Smooth muscle cell (in vitro differentiated cells): ENCODE results near the gene KAT2A. TPM values are rescaled to one million over a fixed set of nuclear protein-coding genes. Genes with fewer than 3 reads are reported as not detected.

Experiments used
- DNase-seq: peaks from one replicate; lab custom pipeline; 2025; ENCODE audit not compliant: unreplicated experiment; lab: John Stamatoyannopoulos, UW
- H2AFZ ChIP-seq: fragments of 200-600 bp; sonication (generic); 2 replicates; pipeline ENCODE4 v1.6.0; 2016; ENCODE audit warnings: antibody characterized with exemption, low read depth, mild to moderate bottlenecking
- H3F3A ChIP-seq: fragments of 200-600 bp; sonication (generic); 2 replicates; pipeline ENCODE4 v1.6.0; 2017; ENCODE audit warnings: antibody characterized with exemption, low read depth
- H3K27ac ChIP-seq: fragments of 200-600 bp; sonication (generic); 2 replicates; pipeline ENCODE4 v1.5.1; 2016; ENCODE audit warnings: low read depth, mild to moderate bottlenecking
- H3K27me3 ChIP-seq: fragments of 200-600 bp; sonication (generic); 2 replicates; pipeline ENCODE4 v1.6.1; 2016; ENCODE audit warnings: low read depth, mild to moderate bottlenecking
- H3K36me3 ChIP-seq: fragments of 200-600 bp; sonication (generic); 2 replicates; pipeline ENCODE4 v1.5.1; 2016; ENCODE audit warnings: low read depth
- H3K4me1 ChIP-seq: fragments of 200-600 bp; sonication (generic); 2 replicates; pipeline ENCODE4 v1.5.1; 2016; ENCODE audit warnings: low read depth
- H3K4me2 ChIP-seq: fragments of 200-600 bp; sonication (generic); 2 replicates; pipeline ENCODE4 v1.6.0; 2016; ENCODE audit warnings: mild to moderate bottlenecking
- H3K4me3 ChIP-seq: fragments of 200-600 bp; sonication (generic); 2 replicates; pipeline ENCODE4 v1.5.1; 2016; ENCODE audit warnings: mild to moderate bottlenecking
- H3K79me2 ChIP-seq: fragments of 200-600 bp; sonication (generic); 2 replicates; pipeline ENCODE4 v1.6.0; 2016; ENCODE audit warnings: low read depth, mild to moderate bottlenecking
- H3K9ac ChIP-seq: fragments of 200-600 bp; sonication (generic); 2 replicates; pipeline ENCODE4 v1.6.0; 2016; ENCODE audit warnings: low read depth
- H3K9me3 ChIP-seq: fragments of 200-600 bp; sonication (generic); replicated peaks from 2 replicates; pipeline ENCODE4 v1.5.1; 2016; ENCODE audit warnings: low read depth
- H4K20me1 ChIP-seq: fragments of 200-600 bp; sonication (generic); 2 replicates; pipeline ENCODE4 v1.6.0; 2016; ENCODE audit warnings: low read depth
- WGBS: methylation state at CpG from one replicate; pipeline ENCODE4 v1.1.7; 2016; ENCODE audit warnings: low lambda C conversion rate; 5-methylcytosine and 5-hydroxymethylcytosine counted together
- polyA plus RNA-seq: library from polyadenylated mRNA; unstranded; fragments of >200 nt; fragmentation: Nextera tagmentation; extraction: Ambion mirVana; gene quantifications from 2 replicates; pipeline ENCODE4 v1.2.1, GENCODE V29; 2016
- total RNA-seq: library from RNA; depleted of rRNA; stranded (reverse); fragments of >200 nt; gene quantifications from 2 replicates; pipeline ENCODE4 v1.2.3, GENCODE V29; 2014
- TF ChIP-seq, protein P1 (sequence below): fragments of 200-600 bp; sonication (generic); IDR thresholded peaks from 2 replicates; pipeline ENCODE4 v1.5.1; 2017; ENCODE audit warnings: borderline replicate concordance, mild to moderate bottlenecking, antibody characterized with exemption; ENCODE audit not compliant: insufficient read depth, poor library complexity, severe bottlenecking

The KAT2A gene
- total RNA-seq (15.6 and 17.1 TPM in 2 replicates), polyA plus RNA-seq (25.3 and 29.5 TPM in 2 replicates)

DNA sequence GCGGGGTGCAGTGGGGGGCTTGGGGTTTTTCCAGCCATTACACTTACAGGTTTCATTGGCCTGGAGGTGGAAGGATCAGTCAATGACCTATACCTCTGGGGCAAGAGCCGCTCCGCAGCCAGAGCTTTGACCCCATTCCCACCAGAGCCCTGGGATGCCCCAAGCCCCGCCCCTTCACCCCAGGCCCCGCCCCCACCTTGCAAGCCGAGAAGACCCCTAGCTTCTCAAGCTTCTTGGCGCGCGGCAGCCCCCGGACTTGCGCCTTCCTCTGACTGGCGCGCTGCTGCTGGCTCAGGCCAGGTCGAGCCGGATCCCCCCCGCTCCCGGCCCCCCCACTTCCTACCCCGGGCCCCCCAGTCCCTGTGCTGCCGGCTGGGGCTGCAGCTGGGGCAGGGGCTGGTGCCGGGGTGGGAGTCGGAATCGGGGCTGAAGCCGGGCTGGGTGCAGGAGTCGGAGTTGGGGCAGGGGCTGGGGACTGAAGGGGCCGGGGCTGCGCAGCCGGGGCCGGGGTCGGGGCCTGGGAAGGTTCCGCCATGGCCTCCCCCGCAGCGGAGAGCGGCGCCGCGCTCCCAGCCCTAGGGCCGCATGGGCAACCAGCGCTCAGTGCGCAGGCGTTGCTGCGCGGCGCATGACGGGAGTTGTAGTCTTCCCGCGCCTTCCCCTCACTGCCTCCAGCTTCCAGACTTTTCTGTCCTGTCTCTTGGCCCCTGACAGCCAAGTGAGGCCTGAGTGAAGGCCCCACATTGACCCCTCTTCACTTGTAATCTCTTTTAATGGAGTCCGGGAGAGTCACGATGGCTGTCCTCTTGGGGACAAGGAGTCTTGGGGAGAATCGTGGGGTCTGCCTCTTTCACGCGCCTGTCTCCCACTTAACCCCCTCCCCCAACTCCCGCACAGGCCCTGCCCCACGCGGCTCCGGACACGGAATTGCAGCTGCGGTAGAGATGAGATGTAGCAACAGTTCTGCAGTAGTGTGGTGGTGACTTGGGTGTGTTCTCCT lies at the start of gene KAT2A:
TSS of gene KAT2A (minus strand) at position 598 of the 1,000 bp plus-strand sequence. CDS start at position 535, 63 bp downstream.
- whole genome bisulfite sequencing: 28% methylated on average over 26 of the region's 57 CpGs
- H4K20me1 ChIP-seq: no peaks in the 10 kb centered on the region
- no peaks in the 10 kb centered on the region for H3K79me2 ChIP-seq
- peak within 1 kb of the TSS; percentile 98 for H3K4me3 ChIP-seq
- TF ChIP-seq, protein P1, sequence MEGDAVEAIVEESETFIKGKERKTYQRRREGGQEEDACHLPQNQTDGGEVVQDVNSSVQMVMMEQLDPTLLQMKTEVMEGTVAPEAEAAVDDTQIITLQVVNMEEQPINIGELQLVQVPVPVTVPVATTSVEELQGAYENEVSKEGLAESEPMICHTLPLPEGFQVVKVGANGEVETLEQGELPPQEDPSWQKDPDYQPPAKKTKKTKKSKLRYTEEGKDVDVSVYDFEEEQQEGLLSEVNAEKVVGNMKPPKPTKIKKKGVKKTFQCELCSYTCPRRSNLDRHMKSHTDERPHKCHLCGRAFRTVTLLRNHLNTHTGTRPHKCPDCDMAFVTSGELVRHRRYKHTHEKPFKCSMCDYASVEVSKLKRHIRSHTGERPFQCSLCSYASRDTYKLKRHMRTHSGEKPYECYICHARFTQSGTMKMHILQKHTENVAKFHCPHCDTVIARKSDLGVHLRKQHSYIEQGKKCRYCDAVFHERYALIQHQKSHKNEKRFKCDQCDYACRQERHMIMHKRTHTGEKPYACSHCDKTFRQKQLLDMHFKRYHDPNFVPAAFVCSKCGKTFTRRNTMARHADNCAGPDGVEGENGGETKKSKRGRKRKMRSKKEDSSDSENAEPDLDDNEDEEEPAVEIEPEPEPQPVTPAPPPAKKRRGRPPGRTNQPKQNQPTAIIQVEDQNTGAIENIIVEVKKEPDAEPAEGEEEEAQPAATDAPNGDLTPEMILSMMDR: no peak
- H3K27me3 ChIP-seq: no peaks in the 10 kb centered on the region
- peak within 1 kb of the TSS; percentile 100 for H3K4me2 ChIP-seq
- no peak within 1 kb of the TSS for H2AFZ ChIP-seq
- no peaks in the 10 kb centered on the region for H3K9me3 ChIP-seq
- peak; percentile 28 for DNase-seq
- no peaks in the 10 kb centered on the region for H3K36me3 ChIP-seq
- H3K9ac ChIP-seq: no peak within 1 kb of the TSS
- peaks cover 3% of the 10 kb centered on the region for H3K4me1 ChIP-seq
- H3K27ac ChIP-seq: no peak within 1 kb of the TSS
- no peaks in the 10 kb centered on the region for H3F3A ChIP-seq

DNA sequence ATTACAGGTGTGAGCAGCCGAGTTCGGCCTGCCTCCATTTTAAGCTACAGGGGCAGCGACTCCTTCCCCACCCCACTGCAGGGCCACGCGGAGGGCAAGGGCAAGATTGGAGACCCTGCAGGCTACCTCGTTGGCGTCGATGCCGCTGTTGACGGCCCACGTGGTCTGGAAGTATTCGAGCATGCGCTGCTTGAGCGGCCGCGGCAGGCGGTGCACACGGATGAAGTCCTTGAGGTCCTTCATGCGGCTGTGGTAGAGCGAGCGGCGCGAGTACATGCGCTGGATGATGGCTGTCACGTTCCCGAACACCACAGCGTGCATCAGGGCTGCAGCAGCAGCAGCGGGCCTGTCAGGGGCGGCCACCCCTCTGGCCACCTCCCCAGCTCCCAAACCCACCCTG lies 48.2 kb upstream of the KAT2A start:
- no peaks in the 10 kb centered on the region for H3K4me1 ChIP-seq
- H3K27ac ChIP-seq: no peak overlapping the region
- no peaks in the 10 kb centered on the region for H3K9me3 ChIP-seq
- H4K20me1 ChIP-seq: no peaks in the 10 kb centered on the region
- H3F3A ChIP-seq: no peaks in the 10 kb centered on the region
- H3K4me3 ChIP-seq: no peak overlapping the region
- no peak overlapping the region for H3K9ac ChIP-seq
- no peak overlapping the region for H2AFZ ChIP-seq
- no peak overlapping the region for H3K4me2 ChIP-seq
- no peaks in the 10 kb centered on the region for H3K79me2 ChIP-seq
- H3K27me3 ChIP-seq: peaks cover 3% of the 10 kb centered on the region
- 95% methylated on average over 29 of the region's 29 CpGs for WGBS
- TF ChIP-seq, protein P1: no peak
- H3K36me3 ChIP-seq: no peaks in the 10 kb centered on the region
- DNase-seq: no peak

DNA sequence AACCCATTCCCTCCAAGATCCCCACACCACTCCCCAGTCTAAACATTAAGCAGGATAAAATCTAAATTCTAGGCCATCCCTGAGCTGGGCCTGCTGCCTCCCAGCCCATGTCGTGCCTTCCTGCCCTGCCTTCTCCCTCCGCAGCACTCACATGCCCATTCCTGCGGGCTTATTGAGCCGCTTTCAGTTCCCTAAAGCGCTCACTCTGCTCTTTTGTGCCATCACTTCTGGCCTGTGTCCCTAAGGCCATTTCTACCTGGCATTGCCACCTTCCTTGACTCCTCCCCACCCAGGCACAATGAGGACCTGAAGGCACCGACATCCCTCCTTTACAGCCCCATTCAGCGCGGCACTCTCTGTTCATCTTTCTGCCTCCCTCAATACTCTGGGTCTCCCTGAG lies 46.6 kb upstream of the KAT2A start:
- 94% methylated on average over 8 of the region's 8 CpGs for WGBS
- H4K20me1 ChIP-seq: no peaks in the 10 kb centered on the region
- H3K27me3 ChIP-seq: no peaks in the 10 kb centered on the region
- no peak overlapping the region for H3K4me3 ChIP-seq
- no peak overlapping the region for H3K9ac ChIP-seq
- H3K4me2 ChIP-seq: no peak overlapping the region
- H3F3A ChIP-seq: no peaks in the 10 kb centered on the region
- H3K4me1 ChIP-seq: no peaks in the 10 kb centered on the region
- no peaks in the 10 kb centered on the region for H3K36me3 ChIP-seq
- H3K9me3 ChIP-seq: no peaks in the 10 kb centered on the region
- TF ChIP-seq, protein P1: no peak
- DNase-seq: no peak
- no peak overlapping the region for H2AFZ ChIP-seq
- no peak overlapping the region for H3K27ac ChIP-seq
- no peaks in the 10 kb centered on the region for H3K79me2 ChIP-seq
